Esophagus muscularis mucosa (tissue), 4 donors: Measurements from ENCODE around the gene PTGIS. TPM values are rescaled to one million over a fixed set of nuclear protein-coding genes. Genes with fewer than 3 reads are reported as not detected.

ENCODE experiments used
- DNase-seq: peaks from one replicate; pipeline ENCODE4 v3.0.0-alpha.2; 2017; ENCODE audit errors: extremely low spot score
- H3K27ac ChIP-seq, 4 donors: fragments of 200-600 bp; sonication (generic); replicated peaks in 1 of 4; 1 replicate in 3 of 4; 2 replicates in 1 of 4; pipeline ENCODE4 v1.5.1; 2016 to 2019; ENCODE audit warnings: mild to moderate bottlenecking in 1 of 4
- H3K27me3 ChIP-seq, 4 donors: fragments of 200-600 bp; sonication (generic); one replicate each; pipeline versions ENCODE4 v1.5.1 to v1.6.0; 2016 to 2019
- H3K36me3 ChIP-seq, 4 donors: fragments of 200-600 bp; sonication (generic); one replicate each; pipeline ENCODE4 v1.5.1; 2016 to 2019
- H3K4me1 ChIP-seq, 4 donors: fragments of 200-600 bp; sonication (generic); one replicate each; pipeline ENCODE4 v1.5.1; 2016 to 2019
- H3K4me3 ChIP-seq, 4 donors: fragments of 200-600 bp; sonication (generic); 1 replicate in 2 of 4; 2 replicates in 2 of 4; pipeline ENCODE4 v1.5.1; 2016 to 2019; ENCODE audit warnings: mild to moderate bottlenecking in 4 of 4, moderate library complexity in 1 of 4
- H3K9me3 ChIP-seq, 4 donors: fragments of 200-600 bp; sonication (generic); 1 replicate in 3 of 4; 2 replicates in 1 of 4; pipeline ENCODE4 v1.5.1; 2016 to 2019
- CTCF ChIP-seq, 3 experiments: fragments of 200-600 bp in 2 of 3; fragments of 450-650 bp in 1 of 3; sonication (generic) in 2 of 3; IDR thresholded peaks; one replicate each; pipeline ENCODE4 v1.5.1; 2017 to 2019; ENCODE audit warnings: antibody characterized with exemption in 3 of 3, mild to moderate bottlenecking in 2 of 3, moderate library complexity in 1 of 3
- EP300 ChIP-seq: sonication (generic); formaldehyde crosslinking; IDR thresholded peaks from one replicate; pipeline ENCODE4 v1.6.1; 2017; ENCODE audit warnings: antibody characterized with exemption
- POLR2A ChIP-seq: fragments of 450-650 bp; IDR thresholded peaks from one replicate; pipeline ENCODE4 v1.6.1; 2017; ENCODE audit warnings: antibody characterized with exemption, moderate library complexity, mild to moderate bottlenecking, low read depth
- POLR2AphosphoS5 ChIP-seq, 2 donors: sonication (generic); formaldehyde crosslinking; IDR thresholded peaks; one replicate each; pipeline ENCODE4 v1.6.1; 2017; ENCODE audit warnings: antibody characterized with exemption in 2 of 2
- WGBS: methylation state at CpG from one replicate; pipeline ENCODE4 v1.1.5; 2018; 5-methylcytosine and 5-hydroxymethylcytosine counted together
- intact Hi-C: fragments of 100-400 bp; cut with DNase I; formaldehyde crosslinking; loops from one replicate; pipeline ENCODE4 v1.15.1; 2023
- total RNA-seq, 4 donors: library from RNA; depleted of rRNA; stranded (reverse); fragments of >200 nt; gene quantifications; one replicate each; pipeline versions ENCODE4 v1.1.0 to v1.2.1, GENCODE V29; 2016

PTGIS gene
- total RNA-seq, 4 donors from 2014 or later: 107 to 217 (median 130) TPM

GRCh38 chr20:49594931-49595315, 27.0 kb upstream of the PTGIS start:
- intact Hi-C loops: no loop called here
- Histone ChIP-seq H3K27me3 (no peaks in the 10 kb centered on the region), H3K4me3 (no peak overlapping the region), H3K36me3 (no peaks in the 10 kb centered on the region), H3K4me1 (peaks cover 30 to 40% (median 37%) of the 10 kb centered on the region in 4 donors), H3K27ac (peak overlapping the region; percentile 60 to 74 (median 68)), H3K9me3 (no peaks in the 10 kb centered on the region)
- WGBS: 95% methylated on average over 6 of the region's 6 CpGs
- no peak for TF ChIP-seq POLR2A
- no peak for TF ChIP-seq CTCF (IDR thresholded peaks at IDR 0.05)
- no peak for TF ChIP-seq EP300
- TF ChIP-seq POLR2AphosphoS5 (IDR thresholded peaks at IDR 0.05): no peak
- DNase-seq: no peak

GRCh38 chr20:49594143-49594930, 26.4 kb upstream of the PTGIS start:
- 55% methylated on average over 10 of the region's 12 CpGs for whole genome bisulfite sequencing
- intact Hi-C loops: no loop called here
- no peaks in the 10 kb centered on the region for H3K27me3 ChIP-seq
- H3K9me3 ChIP-seq: no peaks in the 10 kb centered on the region
- TF ChIP-seq POLR2AphosphoS5 (IDR thresholded peaks at IDR 0.05): peak; percentile 29 to 43
- TF ChIP-seq POLR2A: no peak
- TF ChIP-seq CTCF (IDR thresholded peaks at IDR 0.05): no peak
- TF ChIP-seq EP300: no peak
- no peak for DNase-seq
- no peak overlapping the region for H3K4me3 ChIP-seq
- H3K27ac ChIP-seq: peak overlapping the region; percentile 60 to 74 (median 68)
- no peaks in the 10 kb centered on the region for H3K36me3 ChIP-seq
- peaks cover 30 to 40% (median 37%) of the 10 kb centered on the region in 4 donors for H3K4me1 ChIP-seq

GRCh38 chr20:49593466-49594142, 25.7 kb upstream of the PTGIS start:
- no peak for TF ChIP-seq POLR2AphosphoS5 (IDR thresholded peaks at IDR 0.05)
- TF ChIP-seq POLR2A: no peak
- no peak for TF ChIP-seq EP300
- TF ChIP-seq CTCF (IDR thresholded peaks at IDR 0.05): no peak
- Histone ChIP-seq H3K36me3 (no peaks in the 10 kb centered on the region), H3K9me3 (no peaks in the 10 kb centered on the region), H3K4me3 (no peak overlapping the region), H3K27me3 (no peaks in the 10 kb centered on the region), H3K27ac (peak overlapping the region; percentile 60 to 74 (median 68)), H3K4me1 (peaks cover 30 to 42% (median 39%) of the 10 kb centered on the region in 4 donors)
- 86% methylated on average over 14 of the region's 15 CpGs for WGBS
- no peak for DNase-seq
- intact Hi-C loops: no loop called here

- intact Hi-C loops: no loop called here
- Histone ChIP-seq H3K4me1 (peaks cover 30 to 55% (median 48%) of the 10 kb centered on the region in 4 donors), H3K36me3 (no peaks in the 10 kb centered on the region), H3K4me3 (no peak overlapping the region), H3K27me3 (no peaks in the 10 kb centered on the region), H3K27ac (peak overlapping the region; percentile 60 to 69 (median 66)), H3K9me3 (no peaks in the 10 kb centered on the region)
- no peak for DNase-seq
- TF ChIP-seq POLR2A: no peak
Measured at GRCh38 chr20:49592120-49592519, 24.2 kb upstream of the PTGIS start.

- 59% methylated on average over 4 of the region's 4 CpGs for WGBS
- peak overlapping the region; percentile 60 to 69 (median 66) for H3K27ac ChIP-seq
- no peaks in the 10 kb centered on the region for H3K9me3 ChIP-seq
- H3K36me3 ChIP-seq: no peaks in the 10 kb centered on the region
- H3K4me1 ChIP-seq: peaks cover 30 to 61% (median 49%) of the 10 kb centered on the region in 4 donors
- no peak for DNase-seq
- no peaks in the 10 kb centered on the region for H3K27me3 ChIP-seq
- H3K4me3 ChIP-seq: no peak overlapping the region
- intact Hi-C loops: no loop called here
- TF ChIP-seq POLR2AphosphoS5 (IDR thresholded peaks at IDR 0.05): peak; percentile 20 to 40
- TF ChIP-seq CTCF (IDR thresholded peaks at IDR 0.05): no peak
- no peak for TF ChIP-seq EP300
Measured at GRCh38 chr20:49591217-49591865, 23.4 kb upstream of the PTGIS start.
